ENCODE data around the gene MED13L.

The MED13L gene

DNA sequence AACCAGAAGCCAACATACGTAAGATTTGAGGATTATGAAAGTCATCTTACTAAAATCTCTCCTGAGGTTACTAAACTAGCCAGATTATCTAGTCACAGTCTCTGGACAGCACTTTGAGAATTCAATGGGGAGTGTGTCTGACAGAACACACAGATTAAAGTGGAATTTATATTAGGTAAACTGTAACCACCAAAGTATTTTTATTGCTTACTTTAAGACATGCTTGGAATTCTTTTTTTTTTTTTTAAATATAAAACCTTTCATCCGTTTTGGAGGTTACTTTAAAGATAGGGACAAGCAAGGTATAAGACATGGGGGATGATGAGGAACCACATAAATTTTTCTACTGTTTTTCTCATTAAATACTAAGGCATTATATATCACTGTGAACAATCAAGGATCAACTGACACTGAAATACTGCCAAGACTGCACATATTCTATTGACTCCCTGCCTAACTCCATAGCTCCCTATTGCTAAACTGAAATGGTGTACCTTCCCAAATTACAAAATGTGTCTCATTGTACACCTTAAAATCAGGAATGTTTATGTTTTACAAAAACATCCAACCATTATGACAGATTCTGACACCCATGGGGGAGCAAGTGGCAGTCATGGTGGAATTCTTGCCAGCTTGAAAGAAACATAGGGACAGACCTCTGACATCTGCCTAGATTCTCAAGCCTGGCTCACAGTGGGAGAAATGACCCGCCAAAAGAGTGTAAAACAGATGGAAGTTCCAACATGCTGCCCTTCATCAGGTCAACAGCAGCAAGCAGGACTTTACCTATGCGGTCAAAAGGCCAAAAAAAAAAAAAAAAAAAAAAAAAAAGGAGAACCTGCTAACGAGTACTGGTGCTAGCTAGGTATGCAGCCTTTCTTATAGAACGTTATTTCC is 239.3 kb downstream of the MED13L start:
- TF ChIP-seq POLR2AphosphoS5 (IDR thresholded peaks at IDR 0.05; ENCODE audit: low read depth, low read length) (no peak), FOXP2 (optimal IDR thresholded peaks at IDR 0.05; ENCODE audit: borderline replicate concordance, extremely low read depth, extremely low read length, insufficient read depth) (no peak), SIN3A (IDR thresholded peaks at IDR 0.05; ENCODE audit: borderline replicate concordance, insufficient read depth, low read length) (no peak), TAF1 (IDR thresholded peaks at IDR 0.05; ENCODE audit: borderline replicate concordance, insufficient read depth, low read length) (no peak)
- TF ChIP-seq, protein P1, sequence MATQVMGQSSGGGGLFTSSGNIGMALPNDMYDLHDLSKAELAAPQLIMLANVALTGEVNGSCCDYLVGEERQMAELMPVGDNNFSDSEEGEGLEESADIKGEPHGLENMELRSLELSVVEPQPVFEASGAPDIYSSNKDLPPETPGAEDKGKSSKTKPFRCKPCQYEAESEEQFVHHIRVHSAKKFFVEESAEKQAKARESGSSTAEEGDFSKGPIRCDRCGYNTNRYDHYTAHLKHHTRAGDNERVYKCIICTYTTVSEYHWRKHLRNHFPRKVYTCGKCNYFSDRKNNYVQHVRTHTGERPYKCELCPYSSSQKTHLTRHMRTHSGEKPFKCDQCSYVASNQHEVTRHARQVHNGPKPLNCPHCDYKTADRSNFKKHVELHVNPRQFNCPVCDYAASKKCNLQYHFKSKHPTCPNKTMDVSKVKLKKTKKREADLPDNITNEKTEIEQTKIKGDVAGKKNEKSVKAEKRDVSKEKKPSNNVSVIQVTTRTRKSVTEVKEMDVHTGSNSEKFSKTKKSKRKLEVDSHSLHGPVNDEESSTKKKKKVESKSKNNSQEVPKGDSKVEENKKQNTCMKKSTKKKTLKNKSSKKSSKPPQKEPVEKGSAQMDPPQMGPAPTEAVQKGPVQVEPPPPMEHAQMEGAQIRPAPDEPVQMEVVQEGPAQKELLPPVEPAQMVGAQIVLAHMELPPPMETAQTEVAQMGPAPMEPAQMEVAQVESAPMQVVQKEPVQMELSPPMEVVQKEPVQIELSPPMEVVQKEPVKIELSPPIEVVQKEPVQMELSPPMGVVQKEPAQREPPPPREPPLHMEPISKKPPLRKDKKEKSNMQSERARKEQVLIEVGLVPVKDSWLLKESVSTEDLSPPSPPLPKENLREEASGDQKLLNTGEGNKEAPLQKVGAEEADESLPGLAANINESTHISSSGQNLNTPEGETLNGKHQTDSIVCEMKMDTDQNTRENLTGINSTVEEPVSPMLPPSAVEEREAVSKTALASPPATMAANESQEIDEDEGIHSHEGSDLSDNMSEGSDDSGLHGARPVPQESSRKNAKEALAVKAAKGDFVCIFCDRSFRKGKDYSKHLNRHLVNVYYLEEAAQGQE (IDR thresholded peaks at IDR 0.05; ENCODE audit: insufficient read depth in 1 of 2, low read depth in 2 of 2, low read length in 2 of 2), result no peak

DNA sequence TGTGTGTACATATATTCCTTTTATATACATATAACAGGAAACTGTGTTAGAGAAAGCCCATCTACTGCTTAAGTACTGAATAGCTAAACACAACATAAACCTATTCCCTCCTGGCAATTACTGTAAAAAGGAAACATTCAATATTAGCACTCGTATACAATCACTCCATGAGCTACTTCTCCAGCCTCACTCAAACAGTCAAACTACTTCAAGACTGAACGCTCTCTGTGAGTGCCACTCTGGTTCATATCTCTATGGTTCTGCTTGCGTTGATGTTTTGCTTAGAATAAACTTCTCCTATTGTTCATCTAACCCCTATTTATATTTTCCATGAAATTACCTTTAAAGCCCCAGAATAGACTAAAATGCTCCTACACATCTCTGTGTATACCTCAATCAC is 243.7 kb downstream of the MED13L start:
- no peak for TF ChIP-seq POLR2AphosphoS5 (IDR thresholded peaks at IDR 0.05; ENCODE audit: low read depth, low read length)
- no peak for TF ChIP-seq FOXP2 (optimal IDR thresholded peaks at IDR 0.05; ENCODE audit: borderline replicate concordance, extremely low read depth, extremely low read length, insufficient read depth)
- TF ChIP-seq TAF1 (IDR thresholded peaks at IDR 0.05; ENCODE audit: borderline replicate concordance, insufficient read depth, low read length), result no peak
- TF ChIP-seq, protein P1 (IDR thresholded peaks at IDR 0.05; ENCODE audit: insufficient read depth in 1 of 2, low read depth in 2 of 2, low read length in 2 of 2), result no peak
- TF ChIP-seq SIN3A (IDR thresholded peaks at IDR 0.05; ENCODE audit: borderline replicate concordance, insufficient read depth, low read length), result no peak

DNA sequence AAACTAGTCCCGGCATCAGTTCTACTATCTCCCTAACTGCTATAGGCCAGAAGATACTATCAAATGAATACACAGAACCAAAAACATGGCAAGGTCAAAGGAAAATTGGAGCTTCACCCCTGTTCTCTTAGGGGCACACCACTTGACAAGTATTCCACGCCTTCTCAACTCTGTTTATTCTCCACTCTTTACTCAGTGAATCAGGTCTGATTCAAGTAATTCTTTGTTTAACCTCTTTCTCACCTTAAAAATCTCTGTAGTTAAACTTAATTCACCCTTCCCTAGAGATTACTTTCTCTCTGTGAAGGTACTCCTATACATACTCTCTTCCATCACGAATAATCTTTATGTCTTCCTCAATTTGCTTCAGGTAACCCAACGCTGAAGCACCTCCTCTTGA is 248.9 kb downstream of the MED13L start:
- TF ChIP-seq, protein P1 (IDR thresholded peaks at IDR 0.05; ENCODE audit: insufficient read depth in 1 of 2, low read depth in 2 of 2, low read length in 2 of 2), result no peak
- TF ChIP-seq TAF1 (IDR thresholded peaks at IDR 0.05; ENCODE audit: borderline replicate concordance, insufficient read depth, low read length) (no peak), POLR2AphosphoS5 (IDR thresholded peaks at IDR 0.05; ENCODE audit: low read depth, low read length) (no peak), SIN3A (IDR thresholded peaks at IDR 0.05; ENCODE audit: borderline replicate concordance, insufficient read depth, low read length) (no peak), FOXP2 (optimal IDR thresholded peaks at IDR 0.05; ENCODE audit: borderline replicate concordance, extremely low read depth, extremely low read length, insufficient read depth) (no peak)

DNA sequence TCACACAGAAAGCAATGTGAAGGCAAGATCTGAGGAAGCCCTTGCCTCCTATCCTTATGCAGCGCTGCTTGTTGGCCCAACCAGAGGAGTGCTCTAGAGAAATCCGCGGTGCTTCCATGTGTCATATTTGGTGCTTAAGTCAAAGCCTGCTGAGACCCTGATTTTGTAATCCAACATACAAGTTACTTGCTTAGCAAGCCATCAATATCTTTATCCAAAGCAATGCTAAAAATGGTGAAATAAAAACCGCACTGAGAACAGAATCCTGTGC is 250.0 kb downstream of the MED13L start:
- TF ChIP-seq, protein P1 (IDR thresholded peaks at IDR 0.05; ENCODE audit: insufficient read depth in 1 of 2, low read depth in 2 of 2, low read length in 2 of 2), result no peak
- TF ChIP-seq POLR2AphosphoS5 (IDR thresholded peaks at IDR 0.05; ENCODE audit: low read depth, low read length) (no peak), TAF1 (IDR thresholded peaks at IDR 0.05; ENCODE audit: borderline replicate concordance, insufficient read depth, low read length) (no peak), FOXP2 (optimal IDR thresholded peaks at IDR 0.05; ENCODE audit: borderline replicate concordance, extremely low read depth, extremely low read length, insufficient read depth) (no peak), SIN3A (IDR thresholded peaks at IDR 0.05; ENCODE audit: borderline replicate concordance, insufficient read depth, low read length) (no peak)

All from PFSK-1 (cell line).